K562 (cell line): Measurements from ENCODE around the gene TRAF3IP3. TPM values are rescaled to one million over a fixed set of nuclear protein-coding genes. Genes with fewer than 3 reads are reported as not detected.

Experiments
- FOXJ3 ChIP-seq: sonication (generic); formaldehyde crosslinking; IDR thresholded peaks from 2 replicates; pipeline ENCODE4 v1.4.0; 2020; ENCODE audit warnings: mild to moderate bottlenecking, missing genetic modification reagents
- HDAC8 ChIP-seq: fragments of 450-650 bp; IDR thresholded peaks from 2 replicates; pipeline ENCODE4 v1.6.1; 2016; ENCODE audit warnings: mild to moderate bottlenecking, missing genetic modification characterization, moderate library complexity, missing compliant biosample characterization
- HLTF ChIP-seq: fragments of 450-650 bp; IDR thresholded peaks from 2 replicates; pipeline ENCODE4 v1.6.1; 2016
- MXI1 ChIP-seq: IDR thresholded peaks from 2 replicates; pipeline ENCODE4 v1.6.1; 2011; ENCODE audit warnings: low read depth, mild to moderate bottlenecking, improper control_type of control experiment, low read length
- PATZ1 ChIP-seq: fragments of 250-450 bp; sonication (Bioruptor Pico); IDR thresholded peaks from 2 replicates; pipeline ENCODE4 v1.5.0; 2020; ENCODE audit warnings: mild to moderate bottlenecking, borderline replicate concordance
- POLR2AphosphoS5 ChIP-seq: IDR thresholded peaks from 2 replicates; pipeline ENCODE4 v1.6.1; 2011; ENCODE audit warnings: mild to moderate bottlenecking, low read depth, low read length, moderate library complexity; ENCODE audit not compliant: control insufficient read depth, insufficient read depth
- POLR2H ChIP-seq: IDR thresholded peaks from 2 replicates; pipeline ENCODE4 v1.6.1; 2016; ENCODE audit warnings: missing genetic modification characterization, low read depth, mild to moderate bottlenecking, control low read depth, missing compliant biosample characterization, moderate library complexity
- RBM14 ChIP-seq: fragments of 200-400 bp; formaldehyde crosslinking; IDR thresholded peaks from 2 replicates; pipeline ENCODE4 v1.6.1; 2018; ENCODE audit warnings: low read depth, mild to moderate bottlenecking, low read length, moderate library complexity, borderline replicate concordance; ENCODE audit not compliant: insufficient read depth
- RFX1 ChIP-seq: fragments of 450-650 bp; IDR thresholded peaks from 2 replicates; pipeline ENCODE4 v1.6.1; 2016; ENCODE audit warnings: mild to moderate bottlenecking, moderate library complexity
- SETDB1 ChIP-seq: IDR thresholded peaks from one replicate; pipeline ENCODE4 v1.6.1; 2012; ENCODE audit warnings: low read length, control low read depth, inconsistent platforms
- TAF9B ChIP-seq: fragments of 450-650 bp; IDR thresholded peaks from 2 replicates; pipeline ENCODE4 v1.6.1; 2018; ENCODE audit warnings: mild to moderate bottlenecking; ENCODE audit not compliant: partially characterized antibody
- WHSC1 ChIP-seq: IDR thresholded peaks from one replicate; pipeline ENCODE4 v1.6.1; 2012; ENCODE audit warnings: low read length, control low read depth, inconsistent platforms
- ZNF197 ChIP-seq: fragments of 200-800 bp; sonication (Bioruptor generic); IDR thresholded peaks from 2 replicates; pipeline ENCODE4 v1.6.1; 2016; ENCODE audit warnings: low read depth, missing genetic modification characterization, missing compliant biosample characterization
- ZNF253 ChIP-seq: fragments of 250-450 bp; sonication (Bioruptor Pico); conservative IDR thresholded peaks from 2 replicates; pipeline ENCODE4 v1.6.1; 2021; ENCODE audit warnings: mild to moderate bottlenecking
- polyA plus RNA-seq, 8 experiments: library from polyadenylated mRNA; depleted of rRNA in 4 of 8; stranded (reverse) in 5 of 8; unstranded in 3 of 8; fragments of >200 nt; fragmentation: Nextera tagmentation in 2 of 8; fragmentation: Illumina TruSeq in 1 of 8; extraction: Ambion mirVana in 2 of 8; extraction: Trizol in 1 of 8; gene quantifications; 2 replicates each; pipeline versions ENCODE4 v1.2.1 to v1.2.3, GENCODE V29; 2011 to 2014; ENCODE audit warnings: inconsistent platforms in 1 of 8, missing spikeins in 1 of 8
- total RNA-seq, 7 experiments: library from RNA; depleted of rRNA in 6 of 7; stranded (reverse); fragments of >200 nt in 6 of 7; fragmentation: Illumina TruSeq in 2 of 7; extraction: Trizol in 2 of 7; gene quantifications; 2 replicates each; pipeline versions ENCODE4 v1.2.1 to v1.2.3, GENCODE V29; 2011 to 2021; ENCODE audit warnings: low replicate concordance in 1 of 7
- TF ChIP-seq, protein P1 (sequence below): sonication (generic); formaldehyde crosslinking; IDR thresholded peaks from 2 replicates; pipeline ENCODE4 v1.8.1; 2023; ENCODE audit warnings: missing genetic modification reagents, mild to moderate bottlenecking, borderline replicate concordance

Gene TRAF3IP3
- total and polyA plus RNA-seq, 9 of the 15 experiments (the other 6 are each of a cell fraction or from before 2014, with no cell fraction given) = 0.06 to 1.1 (median 0.31) TPM

DNA sequence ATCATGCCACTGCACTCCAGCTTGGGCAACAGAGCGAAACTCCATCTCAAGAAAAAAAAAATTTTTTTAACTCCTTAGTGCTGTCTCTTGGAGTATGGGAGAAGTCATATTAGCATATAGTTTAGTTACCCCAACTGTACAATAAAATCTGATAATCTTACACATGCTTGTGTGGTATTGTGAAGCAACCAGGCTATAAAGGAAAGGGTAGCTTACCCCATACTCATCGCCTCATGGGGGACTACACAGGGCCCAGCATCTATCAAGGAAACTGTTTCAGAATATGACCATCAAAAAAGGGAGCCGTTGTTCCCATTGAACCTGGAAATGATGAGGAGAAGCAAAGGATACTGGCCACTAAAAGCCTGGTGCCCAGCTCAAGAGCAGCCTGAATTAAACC lies 3.0 kb upstream of the TRAF3IP3 start (continued):
- TF ChIP-seq, protein P1, sequence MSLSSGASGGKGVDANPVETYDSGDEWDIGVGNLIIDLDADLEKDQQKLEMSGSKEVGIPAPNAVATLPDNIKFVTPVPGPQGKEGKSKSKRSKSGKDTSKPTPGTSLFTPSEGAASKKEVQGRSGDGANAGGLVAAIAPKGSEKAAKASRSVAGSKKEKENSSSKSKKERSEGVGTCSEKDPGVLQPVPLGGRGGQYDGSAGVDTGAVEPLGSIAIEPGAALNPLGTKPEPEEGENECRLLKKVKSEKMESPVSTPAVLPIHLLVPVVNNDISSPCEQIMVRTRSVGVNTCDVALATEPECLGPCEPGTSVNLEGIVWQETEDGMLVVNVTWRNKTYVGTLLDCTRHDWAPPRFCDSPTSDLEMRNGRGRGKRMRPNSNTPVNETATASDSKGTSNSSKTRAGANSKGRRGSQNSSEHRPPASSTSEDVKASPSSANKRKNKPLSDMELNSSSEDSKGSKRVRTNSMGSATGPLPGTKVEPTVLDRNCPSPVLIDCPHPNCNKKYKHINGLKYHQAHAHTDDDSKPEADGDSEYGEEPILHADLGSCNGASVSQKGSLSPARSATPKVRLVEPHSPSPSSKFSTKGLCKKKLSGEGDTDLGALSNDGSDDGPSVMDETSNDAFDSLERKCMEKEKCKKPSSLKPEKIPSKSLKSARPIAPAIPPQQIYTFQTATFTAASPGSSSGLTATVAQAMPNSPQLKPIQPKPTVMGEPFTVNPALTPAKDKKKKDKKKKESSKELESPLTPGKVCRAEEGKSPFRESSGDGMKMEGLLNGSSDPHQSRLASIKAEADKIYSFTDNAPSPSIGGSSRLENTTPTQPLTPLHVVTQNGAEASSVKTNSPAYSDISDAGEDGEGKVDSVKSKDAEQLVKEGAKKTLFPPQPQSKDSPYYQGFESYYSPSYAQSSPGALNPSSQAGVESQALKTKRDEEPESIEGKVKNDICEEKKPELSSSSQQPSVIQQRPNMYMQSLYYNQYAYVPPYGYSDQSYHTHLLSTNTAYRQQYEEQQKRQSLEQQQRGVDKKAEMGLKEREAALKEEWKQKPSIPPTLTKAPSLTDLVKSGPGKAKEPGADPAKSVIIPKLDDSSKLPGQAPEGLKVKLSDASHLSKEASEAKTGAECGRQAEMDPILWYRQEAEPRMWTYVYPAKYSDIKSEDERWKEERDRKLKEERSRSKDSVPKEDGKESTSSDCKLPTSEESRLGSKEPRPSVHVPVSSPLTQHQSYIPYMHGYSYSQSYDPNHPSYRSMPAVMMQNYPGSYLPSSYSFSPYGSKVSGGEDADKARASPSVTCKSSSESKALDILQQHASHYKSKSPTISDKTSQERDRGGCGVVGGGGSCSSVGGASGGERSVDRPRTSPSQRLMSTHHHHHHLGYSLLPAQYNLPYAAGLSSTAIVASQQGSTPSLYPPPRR (CRISPR knock-in tag) = no peak
- TF ChIP-seq TAF9B = no peak
- TF ChIP-seq HDAC8 (tag) = no peak
- no peak for TF ChIP-seq ZNF253 (CRISPR knock-in tag)
- no peak for TF ChIP-seq FOXJ3
- TF ChIP-seq RBM14 = no peak
- no peak for TF ChIP-seq PATZ1 (CRISPR knock-in tag)
- TF ChIP-seq MXI1 = no peak
- no peak for TF ChIP-seq POLR2H
- TF ChIP-seq ZNF197 = no peak
- no peak for TF ChIP-seq POLR2AphosphoS5
- TF ChIP-seq RFX1 = no peak
- TF ChIP-seq HLTF = no peak
- TF ChIP-seq WHSC1 = no peak
- no peak for TF ChIP-seq SETDB1
- TF ChIP-seq, all 486 proteins: peak for 0
